NK-92 treated with Interleukin-12 subunit alpha and Interleukin-12 subunit beta, amount 100 ng/mL, for 24 hours (cell line): ENCODE results near the gene PPFIBP1.
"Not testable (repeated sequence)": the region's sequence is repeated elsewhere in the genome, so short reads cannot be mapped to it uniquely, and the experiment has no call there.

Source experiments
- DNase-seq: peaks from one replicate; lab custom pipeline; 2025; lab: John Stamatoyannopoulos, UW

PPFIBP1 gene

DNA sequence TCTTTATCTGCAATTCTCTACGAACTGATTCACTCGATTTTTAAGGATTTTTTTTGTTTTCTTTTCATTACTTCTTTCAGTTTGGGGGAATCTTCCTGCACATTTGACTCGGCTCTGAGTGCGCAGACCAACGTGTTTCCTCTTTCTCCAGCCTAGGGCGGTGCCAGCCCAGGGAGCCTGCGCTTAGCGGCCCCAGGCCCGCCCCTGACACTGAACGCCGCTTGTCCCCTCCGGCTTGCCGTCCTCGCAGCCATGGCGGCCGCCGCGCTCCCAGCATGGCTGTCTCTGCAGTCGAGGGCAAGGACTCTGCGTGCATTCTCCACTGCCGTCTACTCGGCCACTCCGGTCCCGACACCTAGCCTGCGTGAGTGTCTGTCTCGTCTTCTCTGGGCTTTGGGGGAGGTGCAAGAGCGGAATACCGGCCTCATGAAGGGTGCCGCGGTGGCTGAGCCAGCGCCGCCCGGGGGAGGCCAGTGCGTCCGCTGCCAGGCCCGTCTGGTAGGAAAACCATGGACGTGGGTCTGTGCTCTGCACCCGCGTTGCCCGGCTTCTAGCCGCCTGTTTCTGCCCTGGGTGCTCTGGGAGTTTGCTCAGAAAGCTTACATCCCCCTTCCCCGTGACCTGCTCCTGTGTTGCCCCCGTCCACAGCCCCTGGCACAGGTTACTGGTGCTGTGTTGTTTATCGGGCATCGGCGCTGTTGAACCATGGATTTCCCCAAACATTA lies 186.7 kb downstream of the PPFIBP1 start, which contains the start of gene MRPS35:
Gene MRPS35, plus strand, starts transcription at position 241 of the 725 bp plus-strand sequence. Its CDS starts 12 bp downstream, at position 253.
- DNase-seq = peak; percentile 75

GRCh38 chr12:27711317-27711682 lies 187.3 kb downstream of the PPFIBP1 start:
- no peak for DNase-seq

DNA sequence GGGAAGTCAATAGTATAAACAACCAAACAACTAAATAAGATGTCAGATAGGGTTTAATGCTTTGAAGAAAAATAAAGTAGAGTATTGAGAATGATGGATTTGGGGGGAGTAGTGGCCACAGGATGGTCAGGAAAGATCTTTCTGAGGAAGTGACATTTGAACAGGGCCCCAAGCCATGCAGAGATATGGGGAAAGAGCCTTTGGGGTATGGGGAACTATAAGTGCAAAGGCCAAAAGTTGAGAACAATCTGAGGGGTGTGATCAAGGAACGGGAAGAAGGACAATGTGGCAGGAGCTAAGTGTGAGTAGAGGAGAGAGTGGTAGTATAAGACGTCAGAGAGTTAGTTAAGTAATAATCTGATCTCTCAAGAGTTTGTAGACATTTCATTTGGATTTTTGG lies 188.0 kb downstream of the PPFIBP1 start:
- no peak for DNase-seq

- DNase-seq = no peak
These were observed 199.2 kb downstream of the PPFIBP1 start for GRCh38 chr12:27723212-27723611.

GRCh38 chr12:27730097-27730588 lies 206.1 kb downstream of the PPFIBP1 start:
- DNase-seq = no peak

- DNase-seq = no peak
These were observed 208.3 kb downstream of the PPFIBP1 start for GRCh38 chr12:27732281-27732680.

GRCh38 chr12:27733052-27733656 lies 209.1 kb downstream of the PPFIBP1 start:
- DNase-seq = no peak

DNA sequence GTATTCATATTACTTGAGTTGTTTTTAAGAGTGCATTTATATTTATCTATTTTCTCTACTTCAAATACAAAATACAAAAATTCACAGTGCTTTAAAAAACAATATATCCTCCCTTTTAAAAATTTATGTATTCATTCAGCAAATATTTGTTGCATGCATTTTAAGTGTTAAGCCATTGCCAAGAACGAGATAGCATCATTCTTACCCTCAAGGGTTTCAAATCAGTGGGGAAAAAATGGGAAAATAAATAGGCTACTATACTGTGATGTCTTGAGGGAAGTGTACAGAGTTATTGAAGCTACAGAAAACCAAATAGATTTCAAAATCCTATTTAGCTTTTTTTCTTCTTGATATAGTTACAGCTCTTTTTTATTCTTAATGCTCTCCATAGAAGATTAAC lies 209.8 kb downstream of the PPFIBP1 start:
- no peak for DNase-seq

DNA sequence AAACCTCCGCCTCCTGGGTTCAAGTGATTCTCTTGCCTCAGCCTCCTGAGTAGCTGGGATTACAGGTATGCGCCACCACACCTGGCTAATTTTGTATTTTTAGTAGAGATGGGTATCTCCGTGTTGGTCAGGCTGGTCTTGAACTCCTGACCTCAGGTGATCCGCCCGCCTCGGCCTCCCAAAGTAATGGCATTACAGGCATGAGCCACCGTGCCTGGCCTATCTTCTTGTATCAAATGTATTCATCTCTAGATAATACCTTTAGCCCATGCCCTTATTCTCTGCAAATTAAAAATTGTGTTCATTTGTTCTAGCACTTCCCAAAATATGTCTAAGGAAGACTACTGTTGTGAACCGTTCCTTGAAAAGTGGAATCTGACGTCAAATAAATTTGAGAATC lies 210.3 kb downstream of the PPFIBP1 start:
- DNase-seq = not testable (repeated sequence)

DNA sequence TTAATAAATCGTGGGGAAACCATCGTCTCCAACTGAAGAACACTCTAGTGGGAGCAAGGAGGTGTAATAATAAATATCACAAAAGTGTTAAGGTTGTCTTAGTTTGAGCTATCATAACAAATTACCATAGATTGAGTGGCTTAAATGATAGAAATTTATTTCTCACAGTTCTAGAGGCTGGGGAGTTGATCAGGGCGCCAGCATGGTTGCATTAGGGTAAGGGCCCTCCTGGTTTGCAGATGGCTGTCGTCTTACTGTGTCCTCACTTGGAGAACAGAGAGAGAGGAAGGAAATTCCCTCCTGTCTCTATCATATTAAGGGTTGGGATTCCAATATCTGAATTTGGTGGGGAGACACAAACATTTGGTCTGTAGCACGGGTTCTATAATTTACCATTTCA lies 219.6 kb downstream of the PPFIBP1 start:
- no peak for DNase-seq
